Right ventricle myocardium inferior (tissue), 1 donor: ENCODE data around the gene RUFY3. TPM values are rescaled to one million over a fixed set of nuclear protein-coding genes. Genes with fewer than 3 reads are reported as not detected.
"Not testable (repeated sequence)": the region's sequence is repeated elsewhere in the genome, so short reads cannot be mapped to it uniquely, and the experiment has no call there.

ENCODE experiments used
- ATAC-seq: fragments of 200-7000 bp; cut with Tn5 transposase; one replicate; pipeline ENCODE4 v1.9.1; 2020; ENCODE audit warnings: mild to moderate bottlenecking, moderate library complexity
- DNase-seq: peaks from one replicate; pipeline ENCODE4 v3.0.0; 2021; ENCODE audit errors: missing footprints
- intact Hi-C: fragments of 100-400 bp; cut with DNase I; formaldehyde crosslinking; loops from one replicate; pipeline ENCODE4 v1.11.0; 2022
- long read RNA-seq: library from polyadenylated mRNA; unstranded; transcript quantifications from one replicate; pipeline ENCODE4 v2.0.0, GENCODE V29; 2021
- total RNA-seq: library from RNA; stranded (reverse); fragmentation: NEBNext Ultra II Directional; extraction: Animal tissue kit (Norgen Biotek cat#: 25700); gene quantifications from one replicate; pipeline ENCODE4 v1.2.1, GENCODE V29; 2021
- donor health status: DM: no; HTN: yes; CAD: no; lungs with severe emphysema.

RUFY3 gene, protein sequence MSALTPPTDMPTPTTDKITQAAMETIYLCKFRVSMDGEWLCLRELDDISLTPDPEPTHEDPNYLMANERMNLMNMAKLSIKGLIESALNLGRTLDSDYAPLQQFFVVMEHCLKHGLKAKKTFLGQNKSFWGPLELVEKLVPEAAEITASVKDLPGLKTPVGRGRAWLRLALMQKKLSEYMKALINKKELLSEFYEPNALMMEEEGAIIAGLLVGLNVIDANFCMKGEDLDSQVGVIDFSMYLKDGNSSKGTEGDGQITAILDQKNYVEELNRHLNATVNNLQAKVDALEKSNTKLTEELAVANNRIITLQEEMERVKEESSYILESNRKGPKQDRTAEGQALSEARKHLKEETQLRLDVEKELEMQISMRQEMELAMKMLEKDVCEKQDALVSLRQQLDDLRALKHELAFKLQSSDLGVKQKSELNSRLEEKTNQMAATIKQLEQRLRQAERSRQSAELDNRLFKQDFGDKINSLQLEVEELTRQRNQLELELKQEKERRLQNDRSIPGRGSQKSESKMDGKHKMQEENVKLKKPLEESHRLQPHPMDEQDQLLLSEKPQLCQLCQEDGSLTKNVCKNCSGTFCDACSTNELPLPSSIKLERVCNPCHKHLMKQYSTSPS
- 23.0 TPM for total RNA-seq
- long read RNA-seq, partial matches to known transcripts = 0 of 12 reads
- long read RNA-seq, other reads (novel, unspliced or antisense) = 8 of 12 reads

DNA sequence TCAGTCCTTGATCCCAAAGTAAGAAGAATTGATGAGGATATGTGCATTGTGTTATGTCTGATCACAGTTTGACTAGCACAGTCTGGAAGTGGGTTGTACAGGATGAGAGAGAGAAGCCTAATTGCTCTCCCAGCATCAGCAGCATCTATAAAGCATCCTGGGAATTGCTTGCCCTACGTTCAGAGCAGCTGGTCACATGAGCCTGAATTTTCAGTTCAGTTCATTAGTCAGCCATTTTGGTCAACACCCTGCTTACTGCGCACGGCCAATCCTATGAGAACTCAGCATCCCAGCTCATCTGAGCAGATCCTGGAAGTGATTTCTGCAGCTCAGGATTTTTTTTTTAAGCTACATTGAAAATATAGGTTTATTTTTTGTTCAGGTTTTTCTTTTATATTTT lies at the start of gene RUFY3:
Gene RUFY3 (plus strand): TSS at position 218 of the 400 bp plus-strand sequence. CDS start 610 bp downstream, outside the sequence.
- intact Hi-C loops = no loop called here
- ATAC-seq = peak; percentile 95
- DNase-seq = no peak

DNA sequence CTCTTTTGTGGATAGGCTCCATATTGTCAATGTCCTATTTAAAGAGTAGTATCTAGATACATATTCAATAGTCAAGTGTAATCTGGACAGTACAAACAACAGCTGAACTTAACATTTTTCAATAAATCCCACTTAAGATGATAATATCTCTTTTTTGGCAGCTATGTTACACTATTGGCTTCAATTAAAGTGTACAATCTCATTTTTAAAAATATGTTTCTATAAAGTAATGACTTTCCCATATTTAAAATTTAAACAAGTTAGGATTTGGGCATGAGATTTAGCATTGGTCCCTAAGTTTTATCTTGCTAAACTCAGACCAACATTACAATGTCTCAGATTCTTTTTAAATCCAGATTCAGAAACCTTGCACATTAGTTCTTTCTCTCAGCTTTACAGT lies 47.6 kb upstream of the RUFY3 start:
- intact Hi-C loops = no loop called here
- ATAC-seq (no peak), DNase-seq (no peak)

DNA sequence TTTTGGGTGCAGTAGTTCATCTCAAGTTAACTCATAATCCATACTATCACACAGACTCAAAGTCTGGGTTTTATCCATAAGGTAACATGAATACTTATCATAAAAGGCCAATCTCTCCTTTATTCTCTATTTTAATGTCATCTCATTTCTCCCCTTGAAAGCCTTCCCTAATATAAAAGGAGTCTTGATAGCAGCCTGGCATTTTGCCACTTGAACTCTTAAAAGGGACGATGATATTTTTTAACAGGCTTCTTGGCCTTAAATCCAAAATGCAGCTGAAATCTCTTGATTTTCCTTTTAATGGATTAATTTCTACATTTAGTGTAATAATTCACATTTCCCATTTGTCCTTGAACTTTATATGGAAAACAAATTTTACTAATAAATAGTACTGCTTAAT lies 47.0 kb upstream of the RUFY3 start:
- DNase-seq (no peak), ATAC-seq (no peak)
- intact Hi-C loops = no loop called here

DNA sequence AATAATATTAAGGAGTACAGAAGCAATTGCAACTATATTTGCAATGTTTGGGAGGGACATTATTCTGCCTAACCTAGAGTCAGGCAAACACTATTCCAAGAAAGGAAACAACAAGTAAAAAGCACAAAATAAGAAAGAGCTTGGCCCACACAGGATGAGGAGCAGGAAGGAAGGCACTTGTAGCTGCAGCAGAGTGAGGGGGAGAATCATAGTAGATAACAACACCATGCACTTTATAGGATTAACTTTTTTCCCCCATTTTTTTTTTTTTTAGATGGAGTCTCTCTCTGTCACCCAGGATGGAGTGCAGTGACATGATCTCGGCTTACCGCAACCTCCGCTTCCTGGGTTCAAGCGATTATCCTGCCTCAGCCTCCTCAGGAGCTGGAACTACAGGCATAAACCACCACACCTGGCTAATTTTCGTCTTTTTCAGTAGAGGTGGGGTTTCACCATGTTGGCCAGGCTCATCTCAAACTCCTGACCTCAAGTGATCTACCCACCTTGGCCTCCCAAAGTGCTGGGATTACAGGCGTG lies 45.1 kb upstream of the RUFY3 start:
- ATAC-seq = no peak
- intact Hi-C loops = no loop called here
- no peak for DNase-seq

DNA sequence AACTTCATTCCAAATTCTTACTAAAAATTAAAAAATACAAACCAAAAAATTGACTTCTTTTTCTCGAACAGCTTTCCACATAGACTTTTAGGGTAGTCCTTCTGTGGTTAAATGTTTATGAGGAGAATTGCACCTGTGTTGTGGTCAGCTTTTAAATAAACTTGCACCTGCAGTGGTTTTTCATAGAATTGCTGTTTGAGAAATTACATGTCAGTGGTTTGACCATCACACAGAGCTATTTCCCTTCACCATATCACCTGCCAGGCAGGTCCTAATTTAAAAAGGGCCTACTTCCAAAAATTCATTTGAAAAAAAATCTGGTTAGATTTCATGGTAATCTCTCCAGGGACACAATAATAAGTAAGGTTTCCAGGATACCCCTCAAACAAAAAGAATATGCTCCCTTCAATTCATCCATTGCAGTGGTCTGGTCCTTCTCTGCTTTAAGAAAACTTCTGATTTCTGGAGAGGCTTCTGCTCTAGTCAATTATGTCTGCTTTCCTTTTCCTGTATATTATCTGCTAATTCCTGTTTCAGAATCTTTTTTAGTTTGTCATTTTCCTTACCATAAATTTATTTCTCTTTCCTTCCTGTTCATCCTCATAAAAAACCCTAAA lies 43.3 kb upstream of the RUFY3 start:
- intact Hi-C loops = no loop called here
- no peak for ATAC-seq
- no peak for DNase-seq

DNA sequence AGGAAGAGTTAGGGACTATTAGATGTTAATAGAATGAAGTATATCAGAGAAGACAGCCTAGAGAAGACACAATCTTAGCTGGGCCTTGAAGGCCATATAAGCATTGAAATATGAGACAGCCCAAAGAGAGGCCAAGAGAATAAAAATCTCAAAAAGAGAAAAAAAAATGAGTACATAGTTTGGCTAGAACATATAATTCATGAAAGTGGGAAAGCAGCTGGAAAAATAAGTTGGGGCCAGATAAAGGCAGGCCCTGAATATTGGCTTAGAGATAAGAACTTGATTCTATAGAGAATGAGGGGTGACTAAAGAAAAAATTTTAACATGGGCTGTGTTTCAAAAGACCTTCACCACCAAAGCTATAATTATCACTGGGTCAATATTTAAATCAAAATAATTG lies 40.8 kb upstream of the RUFY3 start:
- no peak for ATAC-seq
- intact Hi-C loops = no loop called here

DNA sequence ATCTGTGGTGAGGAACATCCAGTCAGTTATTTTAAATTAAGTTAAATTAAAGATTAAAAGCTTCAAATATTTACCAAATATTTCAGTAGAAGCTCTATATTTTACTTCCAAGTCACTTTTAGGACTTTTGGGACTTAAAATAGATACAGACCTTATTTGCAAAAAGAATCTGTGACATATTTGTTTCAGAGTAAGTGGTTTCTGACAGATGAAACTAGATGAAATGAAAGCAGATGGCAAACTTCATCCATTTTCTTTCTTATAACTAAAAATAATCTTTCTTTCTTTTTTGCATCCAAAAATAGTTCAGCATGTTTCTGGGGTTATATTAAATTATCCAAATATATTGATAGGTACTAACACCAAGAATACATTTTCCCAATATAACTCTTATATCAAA lies 40.1 kb upstream of the RUFY3 start:
- intact Hi-C loops = no loop called here
- no peak for ATAC-seq
- no peak for DNase-seq

More for the DNA sequence above, 40.8 kb upstream of the RUFY3 start:
- DNase-seq = no peak

DNA sequence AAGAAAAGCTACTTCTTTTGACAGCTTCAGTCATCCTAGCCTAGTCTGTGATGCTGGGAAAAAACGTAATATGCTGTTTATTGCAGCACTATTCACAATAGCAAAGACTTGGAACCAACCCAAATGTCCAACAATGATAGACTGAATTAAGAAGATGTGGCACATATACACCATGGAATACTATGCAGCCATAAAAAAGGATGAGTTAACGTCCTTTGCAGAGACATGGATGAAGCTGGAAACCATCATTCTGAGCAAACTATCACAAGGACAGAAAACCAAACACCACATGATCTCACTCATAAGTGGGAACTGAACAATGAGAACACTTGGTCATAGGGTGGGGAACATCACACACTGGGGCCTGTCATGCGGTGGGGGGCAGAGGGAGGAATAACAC lies 39.6 kb upstream of the RUFY3 start:
- intact Hi-C loops, DNase-seq, ATAC-seq: not testable (repeated sequence)

DNA sequence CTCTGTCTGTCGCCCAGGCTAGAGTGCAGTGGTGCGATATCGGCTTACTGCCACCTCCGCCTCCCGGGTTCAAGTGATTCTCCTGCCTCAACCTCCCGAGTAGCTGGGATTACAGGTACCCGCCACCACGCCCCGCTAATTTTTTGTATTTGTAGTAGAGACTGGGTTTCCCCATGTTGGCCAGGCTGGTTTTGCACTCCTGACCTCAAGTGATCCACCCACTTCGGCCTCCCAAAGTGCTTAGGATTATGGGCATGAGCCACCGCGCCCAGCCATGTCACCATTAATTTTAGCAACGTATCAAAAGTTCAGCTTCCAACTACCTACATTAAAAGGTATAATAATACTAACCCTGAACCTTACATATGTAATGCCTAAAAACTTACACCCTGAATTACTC lies 34.4 kb upstream of the RUFY3 start:
- intact Hi-C loops = no loop called here
- DNase-seq = no peak
- ATAC-seq = no peak

DNA sequence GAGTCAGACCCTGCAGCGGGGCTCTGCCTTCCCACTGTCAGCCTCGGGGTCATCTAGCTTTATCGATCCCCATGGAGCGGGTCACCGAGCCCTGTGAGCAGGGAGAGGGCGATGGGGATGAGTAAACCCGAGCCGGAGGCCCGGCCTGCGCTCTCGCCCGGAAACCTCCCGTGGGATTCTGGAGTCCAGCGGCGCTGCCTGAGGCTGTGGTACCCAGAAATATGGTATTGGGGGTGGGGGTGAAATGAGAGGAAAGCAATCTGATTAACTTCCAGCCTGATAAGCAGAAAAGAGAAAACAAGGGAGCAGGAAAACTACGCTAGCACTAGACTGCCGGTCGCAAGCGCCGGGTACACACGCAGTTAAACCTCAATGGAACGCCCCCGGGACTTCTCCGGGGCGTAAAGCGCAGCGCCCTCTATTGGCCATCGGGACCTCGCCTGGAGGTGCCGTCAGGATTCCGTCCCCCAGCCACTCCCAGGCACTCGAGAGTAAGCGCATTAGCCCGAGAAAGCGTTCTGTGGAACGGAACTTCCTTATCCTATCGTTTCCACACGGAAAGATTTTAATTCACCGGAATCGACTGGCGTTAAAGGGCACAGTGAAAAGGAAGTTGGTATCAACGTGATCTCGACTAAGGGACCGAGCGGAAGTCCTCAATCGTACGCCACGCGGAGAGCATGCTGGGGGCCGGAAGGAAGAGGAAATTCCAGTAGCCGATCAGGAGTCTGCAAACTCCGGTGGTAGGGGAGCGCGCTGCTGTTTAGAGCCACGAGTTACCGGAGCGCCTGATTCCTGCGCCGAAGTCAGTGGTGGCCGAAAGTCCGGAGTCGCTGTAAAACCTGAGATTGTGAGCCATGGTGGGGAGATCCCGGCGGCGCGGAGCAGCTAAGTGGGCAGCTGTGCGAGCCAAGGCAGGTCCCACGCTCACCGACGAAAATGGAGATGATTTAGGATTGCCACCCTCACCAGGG lies 33.7 kb upstream of the RUFY3 start, which contains the start of gene UTP3:
Gene UTP3 (plus strand): TSS at position 712 of the 974 bp plus-strand sequence. CDS start 146 bp downstream, at position 858.
- DNase-seq (peak; percentile 95), ATAC-seq (peak; percentile 98)
- intact Hi-C loops = loop anchor here (1.0 to 2.0 kb wide), 3 partner anchors 16 to 215 kb away; partner anchors contain the start of genes GRSF1 and MOB1B

DNA sequence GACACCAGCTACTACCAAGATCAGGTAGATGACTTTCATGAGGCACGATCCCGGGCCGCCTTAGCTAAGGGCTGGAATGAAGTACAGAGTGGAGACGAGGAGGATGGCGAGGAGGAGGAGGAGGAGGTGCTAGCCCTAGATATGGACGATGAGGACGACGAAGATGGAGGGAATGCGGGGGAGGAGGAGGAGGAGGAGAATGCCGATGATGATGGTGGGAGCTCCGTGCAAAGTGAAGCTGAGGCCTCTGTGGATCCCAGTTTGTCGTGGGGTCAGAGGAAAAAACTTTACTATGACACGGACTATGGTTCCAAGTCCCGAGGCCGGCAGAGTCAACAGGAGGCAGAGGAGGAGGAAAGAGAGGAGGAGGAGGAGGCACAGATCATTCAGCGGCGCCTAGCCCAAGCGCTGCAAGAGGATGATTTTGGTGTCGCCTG lies 33.0 kb upstream of the RUFY3 start:
- ATAC-seq (no peak), DNase-seq (no peak)
- intact Hi-C loops = loop anchor here (1.0 to 2.0 kb wide), 3 partner anchors 15 to 214 kb away; partner anchors contain the start of genes GRSF1 and MOB1B

DNA sequence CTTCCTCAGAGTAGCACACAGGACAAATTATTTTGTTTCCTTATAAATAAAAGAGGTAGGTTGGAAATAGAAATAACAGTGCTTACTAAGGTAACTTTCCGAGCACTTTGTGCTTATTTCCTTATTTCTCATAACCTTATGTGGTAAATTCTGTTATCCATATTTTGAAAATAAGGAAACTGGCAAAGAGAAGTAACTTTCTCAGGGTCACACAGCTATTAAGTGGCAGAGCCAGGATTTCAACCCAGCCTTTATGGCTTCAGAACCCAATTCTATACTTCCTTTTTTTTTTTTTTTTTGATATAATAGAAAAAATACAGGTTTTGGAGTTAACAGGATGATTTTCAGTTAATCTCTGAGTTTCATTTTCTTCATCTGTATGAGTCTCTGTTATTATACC lies 30.1 kb upstream of the RUFY3 start:
- no peak for DNase-seq
- ATAC-seq = no peak
- intact Hi-C loops = no loop called here

DNA sequence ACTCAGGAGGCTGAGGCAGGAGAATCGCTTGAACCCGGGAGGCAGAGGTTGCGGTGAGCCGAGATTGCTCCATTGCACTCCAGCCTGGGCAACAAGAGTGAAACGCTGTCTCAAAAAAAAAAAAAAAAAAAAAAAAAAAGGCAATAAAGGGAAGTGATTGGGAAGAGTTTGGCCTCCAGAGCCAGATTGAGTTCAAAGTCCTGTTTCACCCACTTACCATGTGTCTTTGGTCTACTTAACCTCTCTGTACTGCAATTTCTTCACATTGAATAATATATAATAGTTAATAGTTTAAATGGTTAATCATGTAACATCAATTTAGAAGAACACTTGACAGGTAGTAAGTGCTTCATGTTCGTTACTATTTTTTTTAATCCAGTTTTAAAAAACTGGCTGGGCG lies 27.1 kb upstream of the RUFY3 start:
- ATAC-seq, intact Hi-C loops, DNase-seq: not testable (repeated sequence)

DNA sequence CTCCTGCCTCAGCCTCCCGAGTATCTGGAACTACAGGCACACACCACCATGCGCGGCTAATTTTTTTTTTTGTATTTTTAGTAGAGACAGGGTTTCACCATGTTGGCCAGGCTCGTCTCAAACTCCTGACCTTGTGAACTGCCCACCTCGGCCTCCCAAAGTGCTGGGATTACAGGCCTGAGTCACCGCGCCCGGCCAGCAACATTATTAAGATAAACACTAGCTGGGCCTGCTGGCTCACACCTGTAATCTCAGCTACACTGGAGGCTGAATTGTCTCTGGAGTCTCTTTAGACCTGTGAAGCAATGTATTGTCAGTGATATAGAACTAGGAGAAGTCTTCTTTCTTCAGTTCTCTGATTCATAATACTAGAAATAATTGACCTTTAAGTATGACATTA lies 23.3 kb upstream of the RUFY3 start:
- ATAC-seq, intact Hi-C loops, DNase-seq: not testable (repeated sequence)

DNA sequence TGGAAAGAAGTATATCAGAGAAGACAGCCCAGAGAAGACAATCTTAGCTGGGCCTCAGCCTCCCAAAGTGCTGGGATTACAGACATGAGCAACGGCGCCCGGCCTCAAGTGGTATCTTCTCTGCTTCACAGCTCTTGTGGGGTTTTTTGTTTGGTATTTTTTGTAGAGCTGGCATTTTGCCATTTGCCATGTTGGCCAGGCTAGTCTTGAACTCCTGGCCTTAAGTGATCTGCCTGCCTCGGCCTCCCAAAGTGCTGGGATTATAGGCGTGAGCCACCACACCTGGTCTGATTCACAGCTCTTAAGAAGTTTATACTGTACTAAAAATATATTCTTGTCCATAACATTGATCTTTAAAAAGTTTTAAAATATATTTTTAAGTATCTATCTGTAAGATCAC lies 21.1 kb upstream of the RUFY3 start:
- intact Hi-C loops = no loop called here
- DNase-seq = no peak
- no peak for ATAC-seq

DNA sequence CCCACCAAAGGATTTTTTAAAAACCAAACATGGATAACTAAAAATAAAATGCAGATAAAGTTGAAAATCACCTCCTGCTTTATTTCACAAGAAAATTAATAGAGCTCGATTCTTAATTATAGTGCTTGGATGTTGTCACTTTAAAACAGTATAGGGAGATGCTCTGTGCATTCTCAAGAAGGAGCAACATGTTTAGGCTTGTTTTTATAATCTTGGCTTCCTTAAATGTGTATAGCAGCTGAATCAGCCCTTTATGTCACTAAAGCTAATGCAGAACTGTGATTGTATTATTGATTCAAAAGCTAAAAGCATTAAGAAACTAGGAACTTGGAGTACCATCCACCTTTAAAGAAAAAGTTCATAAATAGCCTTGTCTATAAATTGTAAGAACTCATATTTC lies 20.5 kb upstream of the RUFY3 start:
- DNase-seq (no peak), ATAC-seq (no peak)
- intact Hi-C loops = no loop called here

DNA sequence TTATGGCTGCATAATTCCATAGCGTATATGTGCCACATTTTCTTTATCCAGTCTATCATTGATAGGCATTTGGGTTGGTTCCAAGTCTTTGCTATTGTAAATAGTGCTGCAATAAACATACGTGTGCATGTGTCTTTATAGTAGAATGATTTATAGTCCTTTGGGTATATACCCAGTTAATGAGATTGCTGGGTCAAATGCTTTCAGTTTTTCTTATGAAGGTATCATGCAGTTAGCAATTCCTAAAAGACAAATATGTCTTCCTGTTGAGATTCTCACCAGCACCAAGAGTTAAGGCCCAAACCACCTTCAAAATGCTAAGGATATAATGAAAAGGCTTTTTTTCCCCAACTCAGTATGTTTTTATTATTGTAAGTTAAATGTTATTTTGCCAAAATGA lies 19.2 kb upstream of the RUFY3 start:
- ATAC-seq, DNase-seq, intact Hi-C loops: not testable (repeated sequence)

DNA sequence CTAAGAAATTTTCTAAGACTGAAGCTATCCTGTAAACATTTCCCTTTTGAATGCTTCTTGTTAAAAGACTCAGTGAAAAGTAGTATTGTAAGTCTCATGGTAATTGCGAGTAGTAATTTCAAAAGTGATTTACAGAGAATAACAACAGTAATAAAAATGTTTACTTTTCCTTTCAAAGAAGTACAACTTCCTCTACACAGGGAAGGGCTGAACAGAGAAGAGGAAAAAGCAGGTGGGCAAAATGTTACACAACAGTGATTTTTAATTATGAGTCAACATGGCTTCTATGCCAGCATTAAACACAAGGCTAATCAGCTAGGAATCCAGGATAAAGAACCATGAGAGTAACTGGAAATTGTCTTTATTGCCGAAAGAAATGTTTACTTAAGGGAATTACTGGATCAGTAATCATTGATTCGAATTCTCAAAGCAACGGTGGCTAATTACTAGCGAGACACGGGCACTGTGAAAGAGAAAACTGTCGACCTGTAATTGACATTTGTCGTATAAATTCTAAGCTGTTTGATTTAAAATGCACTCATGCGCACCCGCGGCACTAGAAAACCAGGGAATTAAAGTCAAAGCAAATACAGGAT lies 18.0 kb upstream of the RUFY3 start:
- DNase-seq = no peak
- intact Hi-C loops = loop anchor here (1.0 kb wide), 1 partner anchor 15 kb away; the partner anchor contains the start of gene UTP3
- ATAC-seq = no peak
